Fibroblast of skin of left biceps (primary cell): ENCODE results near the gene CEP112.
"Not testable (repeated sequence)": the region's sequence is repeated elsewhere in the genome, so short reads cannot be mapped to it uniquely, and the experiment has no call there.

Source experiments
- DNase-seq, 2 experiments: peaks; one replicate each; pipeline ENCODE4 v3.0.0-alpha.2; 2013; ENCODE audit warnings: low read depth in 2 of 2

The CEP112 gene

GRCh38 chr17:65688307-65688706 is 503.6 kb downstream of the CEP112 start:
- no peak for DNase-seq

GRCh38 chr17:65685110-65685509 is 506.8 kb downstream of the CEP112 start:
- no peak for DNase-seq

GRCh38 chr17:65684631-65685030 is 507.3 kb downstream of the CEP112 start:
- no peak for DNase-seq

DNA sequence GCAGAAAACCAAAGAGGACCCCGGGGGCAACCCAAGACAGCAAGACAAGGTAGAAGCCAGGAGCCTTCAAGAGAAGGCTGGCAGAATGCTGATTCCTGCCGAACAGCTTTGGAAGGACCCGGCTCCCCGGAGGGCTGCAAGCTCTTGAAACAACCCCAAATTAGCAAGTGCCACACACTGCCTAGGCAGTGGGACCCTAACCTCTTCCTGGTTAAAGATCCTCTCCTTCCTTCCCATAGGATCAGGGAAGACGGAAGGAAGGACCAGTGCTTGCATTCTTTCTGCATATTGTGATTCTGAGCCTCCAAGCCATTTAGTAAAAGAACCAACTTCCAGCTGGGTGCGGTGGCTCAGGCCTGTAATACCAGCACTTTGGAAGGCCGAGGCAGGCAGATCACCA is 508.5 kb downstream of the CEP112 start:
- no peak for DNase-seq

- DNase-seq = not testable (repeated sequence)
Measured at GRCh38 chr17:65681763-65682162, 510.2 kb downstream of the CEP112 start.

GRCh38 chr17:65679165-65679845 is 512.6 kb downstream of the CEP112 start:
- no peak for DNase-seq

DNA sequence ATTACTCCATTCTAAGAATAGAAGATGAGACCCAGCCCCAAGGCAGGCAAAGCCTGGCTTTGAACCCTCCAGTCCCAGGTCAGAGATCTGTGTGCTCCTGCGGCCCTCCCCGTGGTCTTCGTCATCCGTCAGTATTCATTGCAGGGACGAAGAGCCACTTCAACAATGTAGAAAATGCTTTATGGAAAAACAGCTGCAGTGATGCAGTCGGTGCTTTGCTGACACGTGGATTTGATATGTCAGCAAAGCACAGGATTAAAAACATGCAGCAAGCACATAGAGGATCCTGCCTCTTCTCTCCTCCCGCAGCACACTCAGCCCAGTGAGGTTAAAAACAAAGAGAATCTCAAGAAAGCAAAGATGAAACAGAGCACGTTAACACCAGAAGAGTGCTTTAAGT is 513.4 kb downstream of the CEP112 start:
- no peak for DNase-seq

DNA sequence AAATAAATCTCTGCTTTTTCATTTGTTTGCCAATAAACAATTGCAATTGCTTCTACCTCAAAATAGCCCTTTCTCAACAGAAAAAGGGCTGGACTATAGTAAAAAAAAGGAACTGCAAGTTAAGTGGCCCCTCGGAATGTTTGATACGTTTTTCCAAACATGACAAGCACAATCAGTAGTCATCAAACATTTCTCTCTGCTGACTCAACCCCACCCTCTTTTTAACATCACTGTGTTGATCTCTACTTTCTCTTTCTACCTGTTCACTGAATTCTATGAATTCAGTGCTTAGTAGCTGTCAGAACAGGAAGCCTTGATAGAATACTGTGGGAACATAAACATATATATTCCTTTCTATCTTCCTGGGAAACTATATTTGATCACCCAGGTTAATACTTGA is 514.0 kb downstream of the CEP112 start:
- DNase-seq = no peak

DNA sequence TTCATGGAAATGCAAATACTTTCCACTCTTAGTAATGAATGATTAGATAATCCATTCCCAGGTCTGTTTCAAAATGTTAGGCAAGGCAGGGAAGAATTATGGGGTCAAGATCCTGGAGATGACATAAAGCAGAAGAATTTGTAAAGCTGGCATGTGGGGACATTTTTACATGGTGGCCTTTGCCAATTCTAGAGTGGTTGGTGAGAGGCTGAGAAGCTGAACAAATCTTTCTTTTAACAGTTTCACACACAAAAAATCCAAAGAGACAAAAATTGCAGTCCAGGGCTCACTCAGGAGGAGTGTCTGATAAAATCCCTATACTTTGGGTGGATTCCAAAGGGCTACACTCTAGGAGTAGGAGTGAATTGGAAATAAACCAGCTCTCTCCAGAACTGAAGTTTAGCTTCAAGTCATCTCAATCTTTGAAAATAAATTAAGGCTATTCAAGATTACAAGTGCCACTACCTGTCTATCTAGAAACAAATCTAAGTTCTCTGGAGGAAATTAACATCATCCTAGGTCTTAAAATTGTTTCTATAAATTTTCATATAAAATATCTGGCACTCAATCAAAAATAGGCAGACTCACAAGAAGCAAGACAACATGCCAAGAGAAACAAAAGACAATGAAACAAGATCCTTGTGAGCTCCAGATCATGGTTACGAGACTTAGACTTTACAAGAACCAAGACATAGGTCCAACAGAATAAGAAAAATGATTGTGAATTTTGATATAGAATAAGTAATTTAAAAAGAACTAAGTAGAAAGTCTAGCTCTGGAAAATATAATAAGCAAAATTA is 517.5 kb downstream of the CEP112 start:
- DNase-seq = no peak

GRCh38 chr17:65670667-65671371 is 521.1 kb downstream of the CEP112 start:
- DNase-seq = no peak

DNA sequence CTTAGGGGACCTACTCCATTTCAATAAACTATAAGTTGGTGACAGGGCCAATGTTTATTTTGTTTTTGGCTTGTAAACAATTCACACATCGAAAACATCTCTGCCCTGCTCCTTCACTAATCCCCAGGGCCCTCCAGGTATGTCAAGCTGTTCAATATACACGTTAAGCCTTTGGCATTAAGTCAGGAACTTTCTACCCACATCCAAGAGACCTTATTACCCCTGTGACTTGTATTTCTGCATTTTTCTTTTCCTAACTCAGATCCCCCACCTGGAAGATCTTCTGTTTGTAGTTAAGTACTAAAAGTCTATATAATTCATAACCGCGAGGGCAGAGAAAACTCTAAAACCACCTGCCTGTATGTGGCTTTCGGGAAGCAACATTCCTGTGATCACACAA is 523.7 kb downstream of the CEP112 start:
- no peak for DNase-seq

DNA sequence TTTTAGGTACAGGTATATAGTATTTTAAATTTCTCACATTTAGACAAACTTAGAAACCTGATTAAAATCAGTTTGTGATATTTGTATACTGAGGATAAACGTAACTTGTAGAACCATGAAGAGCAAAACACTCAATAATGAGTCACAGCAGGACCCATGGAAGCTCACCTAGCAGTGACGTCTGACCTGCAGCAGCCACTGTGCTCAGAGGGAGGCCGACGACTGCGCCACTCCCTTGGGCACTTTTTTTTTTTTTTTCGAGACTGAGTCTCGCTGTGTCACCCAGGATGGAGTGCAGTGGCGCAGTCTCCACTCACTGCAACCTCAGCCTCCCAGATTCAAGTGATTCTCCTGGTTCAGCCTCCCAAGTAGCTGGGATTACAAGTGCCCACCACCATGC is 524.3 kb downstream of the CEP112 start:
- no peak for DNase-seq

- DNase-seq = no peak
Measured at GRCh38 chr17:65666876-65667321, 525.0 kb downstream of the CEP112 start.

DNA sequence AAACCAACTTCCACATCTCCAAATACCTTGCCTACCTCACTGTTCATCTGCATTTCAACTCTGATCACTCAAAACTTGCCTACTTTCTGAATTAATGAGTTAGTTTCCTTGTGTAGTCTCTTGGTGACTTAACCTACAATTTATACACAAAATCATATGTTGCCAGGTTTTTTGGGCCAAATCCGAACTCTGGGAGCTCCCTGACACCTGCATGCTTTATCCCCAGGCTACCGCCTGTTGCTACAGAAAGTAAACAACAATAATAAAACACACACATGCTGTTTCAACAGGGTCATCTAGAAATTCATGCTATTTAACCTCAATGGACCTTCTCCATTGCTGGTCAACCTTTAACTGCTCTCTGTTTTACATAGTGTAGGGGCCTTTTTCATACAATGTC is 526.0 kb downstream of the CEP112 start:
- no peak for DNase-seq

DNA sequence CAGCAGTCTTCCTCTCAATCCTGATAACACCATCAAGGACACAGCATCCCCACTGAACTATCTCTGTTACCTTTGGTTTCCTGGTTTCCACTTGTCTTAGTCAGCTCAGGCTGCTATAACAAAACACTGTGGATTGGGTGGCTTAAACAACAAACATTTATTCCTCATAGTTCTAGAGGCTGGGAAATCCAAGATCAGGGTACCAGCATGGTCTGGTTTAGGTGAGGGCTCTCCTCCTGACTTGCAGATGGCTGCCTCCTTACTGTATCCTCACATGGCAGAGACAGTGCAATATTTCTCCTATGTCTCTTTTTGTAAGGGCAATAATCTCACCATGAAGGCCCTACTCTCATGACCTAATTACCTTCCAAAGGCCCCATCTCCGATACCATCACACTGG is 527.2 kb downstream of the CEP112 start:
- no peak for DNase-seq

GRCh38 chr17:65664266-65664665 is 527.7 kb downstream of the CEP112 start:
- no peak for DNase-seq

DNA sequence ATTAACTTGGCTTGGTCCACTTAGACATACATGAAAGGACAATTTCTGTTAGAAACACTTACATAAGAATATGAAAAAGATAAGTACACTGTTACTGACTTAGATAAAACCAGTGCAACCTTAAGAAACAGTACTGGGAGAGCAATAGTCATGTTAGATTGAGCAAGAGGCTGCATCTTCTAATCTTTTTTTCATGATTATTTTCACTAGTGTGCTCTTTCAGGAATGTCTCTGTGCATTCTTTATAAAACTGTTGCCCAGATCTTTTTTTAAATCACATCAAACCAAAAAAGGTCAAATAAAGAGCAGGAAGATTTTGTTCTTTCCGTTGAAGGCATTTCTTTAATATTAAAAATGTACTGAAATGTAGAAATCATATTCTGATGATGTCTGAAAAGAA is 529.7 kb downstream of the CEP112 start:
- peak in 1 of 2 experiments; percentile 48 for DNase-seq

GRCh38 chr17:65660947-65661346 is 531.0 kb downstream of the CEP112 start:
- no peak for DNase-seq

GRCh38 chr17:65660078-65660477 is 531.9 kb downstream of the CEP112 start:
- no peak for DNase-seq

- DNase-seq = no peak
Measured at GRCh38 chr17:65659512-65659911, 532.4 kb downstream of the CEP112 start.

DNA sequence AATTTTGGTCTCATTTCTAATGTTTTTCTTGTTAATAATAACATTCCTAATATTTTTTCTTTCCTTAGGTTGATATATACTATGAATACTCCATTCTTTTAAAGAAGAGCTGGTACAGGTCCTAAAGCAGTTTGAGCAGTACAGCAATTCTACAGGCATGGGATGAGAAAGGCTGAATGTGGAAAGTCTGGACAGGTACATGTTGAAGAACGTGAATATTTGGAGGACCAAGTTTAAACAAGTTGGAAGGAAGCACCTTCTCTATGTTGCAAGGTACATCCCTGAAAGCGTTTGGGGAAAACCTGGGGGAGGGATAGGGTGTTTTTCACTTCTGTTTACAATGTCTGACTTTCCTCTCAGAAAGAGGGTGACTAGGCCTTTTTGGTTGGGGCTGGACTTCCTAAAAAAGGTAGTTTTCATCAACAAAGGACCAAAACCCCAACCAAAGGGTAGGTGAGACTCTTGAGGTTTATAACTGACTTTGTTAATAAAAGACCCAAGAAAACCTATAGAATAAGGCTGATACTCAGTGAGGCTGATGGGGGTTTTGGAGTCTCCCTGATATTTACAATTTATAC is 534.6 kb downstream of the CEP112 start:
- DNase-seq = no peak
